HG03280 (cell line): ENCODE data around the gene STRIP2.
"Not testable (repeated sequence)": the region's sequence is repeated elsewhere in the genome, so short reads cannot be mapped to it uniquely, and the experiment has no call there.

ENCODE experiments used
- ATAC-seq: cut with Tn5 transposase; IDR thresholded peaks from one replicate; pipeline ENCODE4 v1.9.1; 2021; ENCODE audit warnings: mild to moderate bottlenecking, moderate library complexity; ENCODE audit not compliant: unreplicated experiment

Gene STRIP2

DNA sequence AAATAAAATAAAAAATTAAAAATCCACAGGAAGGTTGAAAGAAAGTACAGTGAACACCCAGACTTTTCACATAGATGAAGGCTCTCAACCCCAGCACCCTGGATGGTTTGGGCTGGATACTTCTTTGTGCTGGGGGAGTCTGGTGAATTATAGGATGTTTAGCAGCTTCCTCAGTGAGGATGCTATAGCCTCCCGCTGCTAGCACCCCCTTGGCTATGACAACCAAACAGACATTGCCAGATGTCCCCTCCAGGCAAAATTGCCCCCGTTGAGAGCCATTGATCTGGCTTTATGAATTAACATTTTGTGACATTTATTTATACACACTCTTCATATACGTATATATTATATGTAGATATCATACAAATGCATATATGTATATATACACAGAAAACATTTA lies 89.7 kb downstream of the STRIP2 start:
- no peak for ATAC-seq

DNA sequence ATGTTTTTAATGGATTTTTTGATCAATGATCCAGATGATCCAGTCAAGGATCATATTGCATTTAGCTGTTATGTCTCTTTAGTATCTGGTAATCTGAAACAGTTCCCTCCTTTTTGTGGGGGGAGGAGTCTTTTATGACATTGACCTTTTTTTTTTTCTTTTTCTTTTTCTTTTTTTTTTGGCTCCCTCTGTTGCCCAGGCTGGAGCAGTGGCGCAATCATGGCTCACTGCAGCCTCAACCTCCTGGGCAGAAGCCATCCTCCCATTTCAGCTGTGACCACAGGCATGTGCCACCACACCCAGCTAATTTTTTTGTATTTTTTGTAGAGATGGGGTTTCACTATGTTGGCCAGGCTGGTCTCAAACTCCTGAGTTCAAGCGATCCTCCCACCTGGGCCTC lies 90.2 kb downstream of the STRIP2 start:
- ATAC-seq: not testable (repeated sequence)

DNA sequence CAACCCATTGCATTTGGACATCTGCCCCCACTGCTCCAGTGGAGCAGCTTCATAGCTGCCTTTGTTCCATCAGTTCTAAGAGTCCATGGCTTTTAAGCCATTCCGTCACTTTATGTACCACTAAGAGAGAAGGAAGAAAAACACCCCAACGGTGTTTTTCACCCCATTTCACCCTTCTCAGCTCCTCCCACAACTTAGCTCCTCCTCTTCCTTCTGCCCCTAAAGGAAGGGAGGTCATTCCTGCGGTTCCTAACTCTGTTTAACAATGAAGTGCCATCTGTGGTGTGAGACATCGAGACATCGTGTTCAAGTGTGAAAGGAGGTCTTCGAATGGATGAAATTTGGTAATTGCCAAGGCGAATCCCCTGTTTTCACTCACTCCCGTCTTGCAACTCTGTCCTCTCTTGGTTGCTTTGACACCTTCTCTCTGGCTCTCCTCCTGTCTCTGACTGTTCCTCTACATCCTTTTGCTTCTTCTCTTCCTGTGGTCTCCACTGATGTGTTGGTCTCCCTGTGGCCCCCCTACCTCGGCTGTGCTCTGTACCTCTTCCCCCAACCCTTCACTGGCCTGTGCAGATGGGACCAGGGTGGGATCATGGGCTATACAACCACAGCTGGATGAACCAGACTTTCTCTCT lies 91.1 kb downstream of the STRIP2 start:
- ATAC-seq: no peak

DNA sequence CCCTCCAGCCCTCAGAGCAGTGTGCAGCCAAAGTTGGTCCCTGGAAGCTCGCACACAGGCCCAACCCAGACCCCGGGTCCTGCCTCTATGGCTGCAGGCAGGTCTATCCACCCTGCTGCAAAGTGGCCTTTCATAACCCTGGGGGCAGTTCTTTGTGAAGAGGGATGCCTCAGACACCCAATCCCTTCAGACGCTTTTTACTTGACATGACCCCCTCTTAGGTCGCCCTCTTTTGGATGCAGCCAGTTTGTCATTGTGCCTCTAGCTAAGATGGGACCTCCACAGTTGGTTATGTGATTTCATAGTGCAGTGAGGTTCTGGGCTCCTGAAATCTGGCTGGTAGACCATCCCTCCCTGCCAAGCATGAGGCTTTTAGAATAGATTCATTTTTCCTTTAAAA lies 95.4 kb downstream of the STRIP2 start:
- ATAC-seq: no peak

DNA sequence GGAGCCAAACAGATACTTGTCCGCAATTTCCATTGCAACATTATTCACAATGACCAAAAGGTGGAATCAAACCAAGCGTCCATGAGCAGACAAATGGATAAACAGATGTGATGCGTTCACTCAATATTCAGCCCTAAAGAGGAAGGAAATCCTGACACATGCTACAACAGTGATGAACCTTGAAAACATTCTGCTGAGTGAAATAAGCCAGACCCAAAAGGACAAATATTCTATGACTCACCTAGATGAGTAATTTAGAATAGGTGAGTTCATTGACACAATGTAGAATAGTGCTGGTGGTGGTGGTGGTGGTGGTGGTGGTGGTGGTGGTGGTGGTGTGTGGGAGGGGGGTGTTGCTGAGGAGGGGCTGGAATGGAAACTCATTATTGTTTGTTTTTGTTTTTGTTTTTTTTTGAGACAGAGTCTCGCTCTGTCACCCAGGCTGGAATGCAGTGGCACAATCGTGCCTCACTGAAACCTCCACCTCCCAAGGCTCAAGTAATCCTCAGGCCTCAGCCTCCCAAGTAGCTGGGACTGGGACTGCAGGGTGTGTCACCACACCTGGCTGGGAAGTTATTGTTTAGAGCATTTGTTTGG lies 96.7 kb downstream of the STRIP2 start:
- ATAC-seq: no peak

DNA sequence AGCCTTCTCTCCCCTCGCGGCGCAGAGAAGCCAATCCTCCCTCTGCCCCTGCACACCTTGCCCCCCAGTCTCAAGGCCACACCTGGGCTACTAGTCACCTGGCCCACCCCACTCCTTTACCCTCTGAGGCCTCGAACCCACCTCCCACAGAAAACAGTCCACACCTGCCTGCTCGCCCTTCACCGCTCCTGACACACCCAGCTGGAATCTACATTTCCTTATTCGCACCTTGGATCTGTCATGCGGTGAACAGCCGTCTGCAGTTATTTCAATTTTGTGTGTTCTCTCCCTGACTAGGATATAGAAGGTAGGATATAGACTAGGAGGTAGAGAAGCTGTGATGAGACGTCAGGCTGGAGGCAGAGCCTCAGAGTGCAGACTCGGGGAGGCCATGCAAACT lies 97.5 kb downstream of the STRIP2 start:
- no peak for ATAC-seq

DNA sequence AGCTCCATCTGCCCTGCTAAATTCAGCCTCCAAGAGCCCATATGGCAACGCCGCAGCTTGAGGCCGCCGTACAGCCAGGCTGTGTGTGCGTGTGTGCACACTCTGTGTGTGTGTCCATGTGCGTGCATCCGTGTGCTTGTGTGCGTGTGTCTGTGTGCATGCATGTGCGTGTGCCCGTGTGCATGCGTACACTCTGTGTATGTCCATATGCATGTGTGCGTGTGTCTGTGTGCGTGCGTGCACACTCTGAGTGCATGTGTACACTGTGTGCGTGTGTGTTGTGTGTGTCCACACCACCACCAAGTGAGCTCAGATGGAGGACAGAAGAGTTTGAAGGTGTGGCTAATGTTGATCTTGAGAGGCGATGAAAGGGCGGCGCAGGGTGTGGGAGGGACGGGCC lies 98.1 kb downstream of the STRIP2 start:
- ATAC-seq: no peak

DNA sequence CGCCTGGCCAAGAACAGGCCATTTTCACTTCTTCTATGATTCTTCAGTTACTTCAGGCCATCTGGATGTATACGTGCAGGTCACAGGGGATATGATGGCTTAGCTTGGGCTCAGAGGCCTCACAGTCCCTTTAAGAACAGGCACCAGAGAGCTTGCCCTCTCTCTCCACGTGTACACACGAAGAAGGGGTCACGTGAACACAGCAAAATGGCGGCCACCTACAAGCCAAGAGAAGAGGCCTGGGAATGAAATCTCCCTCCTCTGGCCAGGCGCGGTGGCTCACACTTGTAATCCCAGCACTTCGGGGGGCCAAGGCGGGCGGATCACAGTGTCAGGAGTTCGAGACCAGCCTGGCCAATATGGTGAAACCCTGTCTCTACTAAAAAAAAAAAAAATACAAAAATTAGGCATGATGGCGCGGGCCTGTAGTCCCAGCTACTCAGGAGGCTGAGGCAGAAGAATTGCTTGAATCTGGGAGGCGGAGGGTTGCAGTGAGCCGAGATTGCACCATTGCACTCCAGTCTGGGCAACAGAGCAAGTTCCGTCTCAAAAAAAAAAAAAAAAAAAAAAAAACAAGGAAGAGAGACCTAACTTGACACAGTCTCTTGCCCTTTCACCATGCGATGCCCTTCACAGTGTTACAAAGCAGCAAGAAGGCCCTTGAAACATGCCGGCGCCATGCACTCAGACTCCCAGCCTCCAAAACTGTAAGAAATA lies 100.5 kb downstream of the STRIP2 start:
- not testable (repeated sequence) for ATAC-seq

DNA sequence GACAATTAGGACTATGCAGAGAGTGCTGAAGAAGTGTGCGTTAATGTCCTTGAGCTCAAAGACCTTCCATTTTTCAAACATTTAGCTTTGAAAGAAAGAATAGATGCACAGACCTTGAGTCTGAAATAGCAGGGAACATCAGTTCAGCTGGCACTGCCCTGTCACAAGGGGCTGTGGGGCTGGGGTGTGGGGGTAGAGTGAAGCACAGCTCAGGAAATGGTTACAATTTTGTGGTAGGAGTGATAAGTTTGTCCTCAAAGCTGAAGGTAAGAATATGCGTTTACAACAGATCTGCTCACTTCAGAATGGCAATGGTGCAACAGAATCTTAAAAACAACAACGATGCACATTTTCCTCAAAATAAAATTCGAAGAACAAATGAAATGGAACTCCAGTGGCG lies 101.7 kb downstream of the STRIP2 start:
- no peak for ATAC-seq

DNA sequence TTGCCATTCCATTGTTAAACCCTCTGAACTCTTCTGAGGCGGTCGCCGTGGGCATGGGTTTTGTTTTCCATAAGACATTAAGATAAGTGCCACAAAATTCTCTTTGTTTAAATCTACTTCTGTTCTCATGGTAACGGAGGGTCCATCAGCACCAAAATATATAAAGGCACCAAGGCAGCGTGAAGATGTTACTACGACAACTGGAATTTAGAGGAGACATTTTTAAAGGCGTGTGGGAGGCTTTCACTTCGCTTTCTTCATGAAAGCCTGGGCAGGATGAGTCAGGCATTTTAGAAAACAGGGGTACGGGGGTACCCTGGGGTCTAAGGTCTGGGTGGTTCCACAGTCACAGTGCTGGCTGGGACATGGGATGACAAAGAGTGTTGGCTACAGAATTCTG lies 102.1 kb downstream of the STRIP2 start:
- ATAC-seq: no peak
